Measurements from ENCODE around the gene RPL31. TPM values are rescaled to one million over a fixed set of nuclear protein-coding genes. Genes with fewer than 3 reads are reported as not detected.

RPL31 gene
- total RNA-seq, 1 experiment from 2014 or later, result 1,648 TPM

DNA sequence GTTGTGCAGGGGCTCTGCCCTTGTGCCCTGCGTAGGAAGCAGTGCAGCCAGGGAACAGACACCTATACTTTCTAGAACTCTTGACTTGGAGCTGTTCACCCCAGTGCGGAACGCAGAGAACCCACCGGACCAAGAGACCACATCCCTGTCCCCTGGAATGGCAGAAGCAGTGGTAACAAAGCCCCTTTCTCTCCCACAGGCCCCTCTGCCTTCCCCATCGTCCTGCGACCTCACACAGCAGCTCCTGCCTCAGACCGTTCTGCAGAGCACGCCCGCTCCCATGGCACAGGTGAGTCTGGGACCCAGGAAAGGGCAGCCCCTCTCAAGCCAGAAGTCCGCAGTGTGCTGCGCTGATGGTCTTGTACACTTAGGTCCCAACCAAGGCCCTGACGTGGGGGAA is 24.6 kb upstream of the RPL31 start:
- TF ChIP-seq CTCF (IDR thresholded peaks at IDR 0.05; ENCODE audit: unreplicated experiment), result no peak
- H3K27ac Mint-ChIP-seq (ENCODE audit: low read depth, unreplicated experiment), result no peak overlapping the region
- H3K27me3 Mint-ChIP-seq (ENCODE audit: insufficient read depth, unreplicated experiment), result no peaks in the 10 kb centered on the region
- DNase-seq (ENCODE audit: unreplicated experiment), result no peak
- ChIA-PET POLR2A (no interaction called here), CTCF (interaction anchor here (0.5 to 3.0 kb wide), 2 partner anchors 372 to 409 kb away, joined by 6 to 11 read pairs; no protein-coding TSS in a partner anchor)
- intact Hi-C loops (cut with micrococcal nuclease), result no loop called here
- no peak overlapping the region for H3K4me3 Mint-ChIP-seq (ENCODE audit: unreplicated experiment)
- H3K36me3 Mint-ChIP-seq (ENCODE audit: insufficient read depth, unreplicated experiment), result peaks cover 6% of the 10 kb centered on the region
- H3K4me1 Mint-ChIP-seq (ENCODE audit: insufficient read depth, unreplicated experiment), result peaks cover 5% of the 10 kb centered on the region
- no TSS peak for BruUV-seq (replicated peaks)
- no peaks in the 10 kb centered on the region for H3K9me3 Mint-ChIP-seq (ENCODE audit: unreplicated experiment)

DNA sequence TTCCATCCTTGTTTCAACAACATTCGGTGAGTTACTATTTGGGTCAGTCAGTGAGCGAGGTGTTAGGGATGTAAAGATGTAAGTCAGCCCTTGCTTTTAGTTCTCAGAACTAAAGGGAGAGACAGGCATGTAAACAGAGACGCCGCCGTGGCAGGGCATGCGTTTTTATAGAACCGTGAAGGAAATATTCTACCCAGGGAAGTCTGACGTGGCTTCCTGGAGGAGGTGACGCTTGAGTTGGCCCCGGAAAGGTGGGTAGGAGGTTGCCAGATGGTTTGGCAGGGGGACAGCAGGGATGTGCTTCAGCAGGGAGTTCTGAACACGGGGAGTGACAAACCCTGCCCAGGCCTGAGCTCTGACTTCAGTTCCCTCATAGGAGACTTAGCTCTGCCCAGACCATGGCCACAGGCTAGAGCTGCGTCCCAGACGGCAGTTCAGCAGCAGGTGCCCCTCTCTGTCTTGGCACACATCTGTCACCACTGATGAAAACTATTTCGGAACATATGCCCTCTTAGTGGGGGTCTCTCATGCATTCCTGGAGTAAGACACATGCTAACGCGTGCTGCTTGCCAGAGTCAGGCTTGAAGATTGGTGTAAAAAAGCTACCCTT is 23.4 kb upstream of the RPL31 start:
- Mint-ChIP-seq H3K27me3 (ENCODE audit: insufficient read depth, unreplicated experiment) (no peaks in the 10 kb centered on the region), H3K36me3 (ENCODE audit: insufficient read depth, unreplicated experiment) (peaks cover 8% of the 10 kb centered on the region), H3K9me3 (ENCODE audit: unreplicated experiment) (no peaks in the 10 kb centered on the region), H3K4me3 (ENCODE audit: unreplicated experiment) (no peak overlapping the region), H3K27ac (ENCODE audit: low read depth, unreplicated experiment) (no peak overlapping the region), H3K4me1 (ENCODE audit: insufficient read depth, unreplicated experiment) (peaks cover 5% of the 10 kb centered on the region)
- intact Hi-C loops (cut with micrococcal nuclease), result no loop called here
- CTCF ChIA-PET, result interaction anchor here (0.6 to 2.7 kb wide), 3 partner anchors 249 to 376 kb away, joined by 3 to 17 read pairs (median 13); no protein-coding TSS in a partner anchor
- BruUV-seq (replicated peaks), result no TSS peak
- no peak for DNase-seq (ENCODE audit: unreplicated experiment)
- POLR2A ChIA-PET, result no interaction called here
- no peak for TF ChIP-seq CTCF (IDR thresholded peaks at IDR 0.05; ENCODE audit: unreplicated experiment)

GRCh38 chr2:100980046-100980445 is 22.0 kb upstream of the RPL31 start:
- Mint-ChIP-seq H3K9me3 (ENCODE audit: unreplicated experiment) (no peaks in the 10 kb centered on the region), H3K27ac (ENCODE audit: low read depth, unreplicated experiment) (no peak overlapping the region), H3K4me3 (ENCODE audit: unreplicated experiment) (no peak overlapping the region), H3K27me3 (ENCODE audit: insufficient read depth, unreplicated experiment) (no peaks in the 10 kb centered on the region), H3K36me3 (ENCODE audit: insufficient read depth, unreplicated experiment) (peaks cover 11% of the 10 kb centered on the region), H3K4me1 (ENCODE audit: insufficient read depth, unreplicated experiment) (peaks cover 5% of the 10 kb centered on the region)
- intact Hi-C loops (cut with micrococcal nuclease), result no loop called here
- TF ChIP-seq CTCF (IDR thresholded peaks at IDR 0.05; ENCODE audit: unreplicated experiment), result no peak
- no peak for DNase-seq (ENCODE audit: unreplicated experiment)
- ChIA-PET CTCF (interaction anchor here (0.7 to 2.7 kb wide), 5 partner anchors 107 to 374 kb away, joined by 4 to 17 read pairs (median 5); no protein-coding TSS in a partner anchor), POLR2A (no interaction called here)
- no TSS peak for BruUV-seq (replicated peaks)

- Mint-ChIP-seq H3K27me3 (ENCODE audit: insufficient read depth, unreplicated experiment) (no peaks in the 10 kb centered on the region), H3K27ac (ENCODE audit: low read depth, unreplicated experiment) (no peak overlapping the region), H3K4me3 (ENCODE audit: unreplicated experiment) (no peak overlapping the region), H3K9me3 (ENCODE audit: unreplicated experiment) (no peaks in the 10 kb centered on the region), H3K36me3 (ENCODE audit: insufficient read depth, unreplicated experiment) (peaks cover 5% of the 10 kb centered on the region), H3K4me1 (ENCODE audit: insufficient read depth, unreplicated experiment) (peaks cover 5% of the 10 kb centered on the region)
- ChIA-PET POLR2A (no interaction called here), CTCF (interaction anchor here (1.7 to 2.7 kb wide), 2 partner anchors 371 to 375 kb away, joined by 5 to 17 read pairs; no protein-coding TSS in a partner anchor)
- intact Hi-C loops (cut with micrococcal nuclease), result no loop called here
- no peak for TF ChIP-seq CTCF (IDR thresholded peaks at IDR 0.05; ENCODE audit: unreplicated experiment)
- no TSS peak for BruUV-seq (replicated peaks)
- no peak for DNase-seq (ENCODE audit: unreplicated experiment)
Observed at GRCh38 chr2:100981011-100981410, 21.1 kb upstream of the RPL31 start.

Data from MCF 10A (cell line).